Brain microvascular endothelial cell (primary cell): Measurements from ENCODE around the gene GPR146.
"Not testable (repeated sequence)": the region's sequence is repeated elsewhere in the genome, so short reads cannot be mapped to it uniquely, and the experiment has no call there.

Source experiments
- DNase-seq: peaks from one replicate; pipeline ENCODE4 v3.0.0-alpha.2; 2020
- H3K27ac ChIP-seq: fragments of 250-450 bp; sonication (Bioruptor Pico); 2 replicates; pipeline ENCODE4 v1.5.1; 2020; ENCODE audit warnings: mild to moderate bottlenecking, moderate library complexity
- H3K27me3 ChIP-seq: fragments of 250-450 bp; sonication (Bioruptor Pico); replicated peaks from 2 replicates; pipeline ENCODE4 v1.5.1; 2020; ENCODE audit warnings: mild to moderate bottlenecking
- H3K36me3 ChIP-seq: fragments of 250-450 bp; sonication (Bioruptor Pico); replicated peaks from 2 replicates; pipeline ENCODE4 v1.5.1; 2020; ENCODE audit warnings: mild to moderate bottlenecking
- H3K4me3 ChIP-seq: 2 replicates; pipeline ENCODE4 v1.5.1; 2011; ENCODE audit warnings: low read depth, mild to moderate bottlenecking, control low read depth, low read length, moderate library complexity
- in situ Hi-C: cut with HindIII; loops from 2 replicates; pipeline ENCODE4 v1.10.0; 2017; ENCODE audit warnings: low sequenced_read_pairs, low pct_ligation_motif_present
- TF ChIP-seq, protein P1 (sequence below): IDR thresholded peaks from 2 replicates; pipeline ENCODE4 v1.5.1; 2011; ENCODE audit warnings: low read depth, mild to moderate bottlenecking, moderate library complexity, low read length, control low read depth, inconsistent platforms; ENCODE audit errors: missing control alignments

The GPR146 gene

DNA sequence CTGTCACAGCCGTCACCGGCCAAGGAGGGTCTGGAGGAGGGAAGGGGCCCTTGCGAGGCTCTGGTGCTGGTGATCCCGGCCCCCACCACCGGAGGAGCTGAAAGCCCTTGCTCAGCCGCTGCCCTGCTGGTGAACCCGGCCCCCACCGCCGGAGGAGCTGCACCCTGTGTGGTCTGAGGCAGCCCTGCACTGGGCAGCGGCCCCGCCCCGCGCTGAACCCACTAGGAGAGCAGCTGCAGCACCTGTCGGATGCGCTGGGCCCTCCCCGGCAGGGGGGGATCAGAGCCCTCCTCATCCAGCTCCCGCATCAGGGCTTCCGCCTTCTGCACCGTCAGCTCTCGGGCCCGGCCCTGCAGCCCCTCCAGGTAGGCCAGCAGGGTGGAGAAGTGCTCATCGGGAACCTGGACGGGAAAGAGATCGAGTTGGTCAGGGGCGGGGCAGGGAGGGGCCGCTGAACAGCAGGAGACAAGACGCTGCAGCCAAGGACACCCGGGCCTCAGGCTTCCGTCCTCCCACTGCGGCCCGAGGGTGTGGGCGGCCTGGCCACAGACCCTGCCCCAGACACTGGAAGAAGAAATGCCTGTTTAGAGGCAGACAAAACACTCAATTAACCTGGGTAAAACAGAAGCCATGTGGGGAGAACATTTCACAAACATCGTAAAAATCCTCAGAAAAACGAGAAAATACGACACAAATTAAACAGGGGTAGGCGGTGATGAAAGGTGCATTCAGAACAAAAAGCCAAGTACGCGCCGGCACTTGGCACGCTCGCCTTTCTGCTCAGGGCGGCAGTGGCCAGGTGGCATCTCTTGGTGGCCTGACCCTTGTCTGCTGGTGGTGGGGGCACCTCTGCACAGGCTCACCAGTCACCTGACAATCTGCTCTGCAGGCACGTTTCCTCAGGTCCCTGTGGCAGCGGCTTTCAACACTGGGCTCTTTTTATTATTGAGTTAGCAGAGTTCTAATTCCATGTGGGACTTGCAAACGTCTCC is 46.6 kb upstream of the GPR146 start:
- Histone ChIP-seq H3K27ac (no peak overlapping the region), H3K27me3 (no peaks in the 10 kb centered on the region), H3K36me3 (no peaks in the 10 kb centered on the region), H3K4me3 (no peak overlapping the region)
- in situ Hi-C loops: no loop called here
- TF ChIP-seq, protein P1, sequence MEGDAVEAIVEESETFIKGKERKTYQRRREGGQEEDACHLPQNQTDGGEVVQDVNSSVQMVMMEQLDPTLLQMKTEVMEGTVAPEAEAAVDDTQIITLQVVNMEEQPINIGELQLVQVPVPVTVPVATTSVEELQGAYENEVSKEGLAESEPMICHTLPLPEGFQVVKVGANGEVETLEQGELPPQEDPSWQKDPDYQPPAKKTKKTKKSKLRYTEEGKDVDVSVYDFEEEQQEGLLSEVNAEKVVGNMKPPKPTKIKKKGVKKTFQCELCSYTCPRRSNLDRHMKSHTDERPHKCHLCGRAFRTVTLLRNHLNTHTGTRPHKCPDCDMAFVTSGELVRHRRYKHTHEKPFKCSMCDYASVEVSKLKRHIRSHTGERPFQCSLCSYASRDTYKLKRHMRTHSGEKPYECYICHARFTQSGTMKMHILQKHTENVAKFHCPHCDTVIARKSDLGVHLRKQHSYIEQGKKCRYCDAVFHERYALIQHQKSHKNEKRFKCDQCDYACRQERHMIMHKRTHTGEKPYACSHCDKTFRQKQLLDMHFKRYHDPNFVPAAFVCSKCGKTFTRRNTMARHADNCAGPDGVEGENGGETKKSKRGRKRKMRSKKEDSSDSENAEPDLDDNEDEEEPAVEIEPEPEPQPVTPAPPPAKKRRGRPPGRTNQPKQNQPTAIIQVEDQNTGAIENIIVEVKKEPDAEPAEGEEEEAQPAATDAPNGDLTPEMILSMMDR: no peak
- no peak for DNase-seq

DNA sequence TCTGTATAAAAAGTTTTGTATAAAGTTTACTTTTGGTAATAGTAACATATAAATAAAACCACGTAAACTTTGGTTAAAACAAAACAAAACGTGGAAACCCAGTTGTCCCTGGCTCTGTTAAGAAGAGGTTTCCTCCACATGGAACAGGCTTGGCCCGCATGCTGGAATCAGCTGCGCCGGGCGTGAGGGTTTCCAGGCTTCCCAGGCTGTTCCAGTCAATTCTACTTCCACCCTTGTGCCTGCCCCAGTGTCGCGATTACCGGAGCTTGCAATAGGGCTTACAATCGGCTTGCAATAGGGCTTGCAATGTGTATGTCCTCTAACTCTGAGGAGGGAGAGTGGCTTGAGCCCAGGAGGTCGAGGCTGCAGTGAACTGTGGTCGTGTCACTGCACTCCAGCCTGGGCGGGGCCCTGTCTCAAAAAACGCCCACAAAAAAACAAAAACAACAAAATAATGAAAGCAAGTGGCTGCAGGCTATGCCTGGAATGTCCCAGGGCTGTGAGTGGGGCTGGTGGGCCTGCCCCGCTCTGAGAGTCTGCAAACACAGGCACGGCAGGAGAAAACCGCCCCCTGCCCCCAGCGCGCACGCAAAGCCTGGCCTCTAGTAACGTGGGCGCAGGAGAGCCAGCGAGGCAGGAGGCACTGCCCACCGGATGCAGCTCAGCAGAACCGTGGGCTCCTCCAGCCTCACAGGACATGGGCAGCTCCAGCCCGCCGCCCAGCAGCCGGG is 45.0 kb upstream of the GPR146 start:
- Histone ChIP-seq H3K4me3 (no peak overlapping the region), H3K27me3 (no peaks in the 10 kb centered on the region), H3K36me3 (no peaks in the 10 kb centered on the region), H3K27ac (no peak overlapping the region)
- DNase-seq: no peak
- TF ChIP-seq, protein P1: no peak
- in situ Hi-C loops: no loop called here

DNA sequence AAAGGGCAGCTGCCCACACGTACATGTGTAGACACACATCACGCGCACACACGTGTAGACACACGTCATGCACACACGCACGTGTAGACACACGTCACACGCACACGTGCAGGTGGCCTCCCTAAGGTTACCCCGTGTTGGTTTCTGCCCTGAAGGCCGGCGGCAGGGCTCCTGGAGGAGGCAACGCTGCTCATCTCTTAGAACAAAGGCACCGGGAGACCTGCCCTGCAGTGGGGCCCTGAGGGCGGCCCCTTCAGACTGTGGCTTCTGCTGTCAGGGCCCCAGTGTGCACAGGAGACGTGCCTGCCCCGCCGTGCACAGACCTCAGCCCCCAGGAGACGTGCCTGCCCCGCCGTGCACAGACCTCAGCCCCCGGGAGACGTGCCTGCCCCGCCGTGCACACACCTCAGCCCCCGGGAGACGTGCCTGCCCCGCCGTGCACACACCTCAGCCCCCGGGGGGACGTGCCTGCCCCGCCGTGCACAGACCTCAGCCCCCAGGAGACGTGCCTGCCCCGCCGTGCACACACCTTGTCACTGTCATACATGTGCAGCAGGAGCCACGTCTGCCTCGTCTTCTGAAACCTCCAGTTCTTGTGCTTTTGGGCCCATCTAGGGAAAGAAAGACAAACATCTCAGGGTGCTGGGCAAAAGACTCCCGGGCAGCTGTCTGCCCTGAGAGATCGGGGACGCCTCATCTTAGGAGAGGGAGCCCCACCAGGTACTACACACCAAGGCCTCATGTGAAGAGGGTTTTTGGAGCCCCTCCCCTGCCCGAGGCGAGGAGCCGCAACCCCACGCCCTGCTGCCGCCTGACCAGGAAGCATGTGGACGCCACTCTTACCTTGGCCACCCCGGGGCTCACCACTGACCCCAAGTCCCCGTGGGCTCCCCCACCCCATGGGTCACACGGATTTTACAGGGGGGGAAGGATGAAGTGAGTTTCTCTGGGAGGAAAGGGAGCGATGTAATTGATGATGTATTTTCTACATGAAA is 44.1 kb upstream of the GPR146 start:
- Histone ChIP-seq H3K4me3 (no peak overlapping the region), H3K36me3 (no peaks in the 10 kb centered on the region)
- in situ Hi-C loops: no loop called here

DNA sequence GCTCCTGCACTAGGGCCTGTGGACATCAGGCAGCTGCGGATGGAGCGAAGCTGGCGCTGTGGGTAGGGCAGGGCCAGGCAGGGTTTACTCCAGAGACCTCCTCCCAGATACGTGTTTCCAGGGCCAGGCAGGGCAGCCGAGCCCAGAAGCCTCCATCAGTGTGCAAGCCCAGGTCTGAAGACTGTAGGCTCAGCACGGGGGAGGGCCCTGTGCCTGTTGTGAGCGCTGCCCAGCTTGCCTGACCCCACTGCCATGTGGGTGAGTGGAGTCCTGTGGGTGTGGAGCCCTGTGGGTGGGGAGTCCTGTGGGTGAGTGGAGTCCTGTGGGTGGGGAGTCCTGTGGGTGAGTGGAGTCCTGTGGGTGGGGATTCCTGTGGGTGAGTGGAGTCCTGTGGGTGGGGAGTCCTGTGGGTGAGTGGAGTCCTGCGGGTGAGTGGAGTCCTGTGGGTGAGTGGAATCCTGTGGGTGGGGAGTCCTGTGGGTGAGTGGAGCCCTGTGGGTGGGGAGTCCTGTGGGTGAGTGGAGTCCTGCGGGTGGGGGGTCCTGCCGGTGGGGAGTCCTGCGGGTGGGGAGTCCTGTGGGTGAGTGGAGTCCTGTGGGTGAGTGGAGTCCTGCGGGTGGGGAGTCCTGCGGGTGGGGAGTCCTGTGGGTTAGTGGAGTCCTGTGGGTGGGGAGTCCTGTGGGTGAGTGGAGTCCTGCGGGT is 43.1 kb upstream of the GPR146 start:
- H3K4me3 ChIP-seq, H3K27me3 ChIP-seq, DNase-seq, H3K36me3 ChIP-seq, in situ Hi-C loops, H3K27ac ChIP-seq: not testable (repeated sequence)

More for the DNA sequence above, 44.1 kb upstream of the GPR146 start:
- Histone ChIP-seq H3K27me3 (no peaks in the 10 kb centered on the region), H3K27ac (no peak overlapping the region)
- no peak for DNase-seq
- TF ChIP-seq, protein P1: no peak

DNA sequence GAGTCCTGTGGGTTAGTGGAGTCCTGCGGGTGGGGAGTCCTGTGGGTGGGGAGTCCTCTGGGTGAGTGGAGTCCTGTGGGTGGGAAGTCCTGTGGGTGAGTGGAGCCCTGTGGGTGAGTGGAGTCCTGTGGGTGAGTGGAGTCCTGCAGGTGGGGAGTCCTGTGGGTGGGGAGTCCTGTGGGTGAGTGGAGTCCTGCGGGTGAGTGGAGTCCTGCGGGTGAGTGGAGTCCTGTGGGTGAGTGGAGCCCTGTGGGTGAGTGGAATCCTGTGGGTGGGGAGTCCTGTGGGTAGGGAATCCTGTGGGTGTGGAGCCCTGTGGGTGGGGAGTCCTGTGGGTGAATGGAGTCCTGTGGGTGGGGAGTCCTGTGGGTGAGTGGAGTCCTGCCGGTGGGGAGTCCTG is 42.3 kb upstream of the GPR146 start:
- H3K4me3 ChIP-seq, H3K36me3 ChIP-seq, DNase-seq, H3K27me3 ChIP-seq, H3K27ac ChIP-seq, in situ Hi-C loops: not testable (repeated sequence)

DNA sequence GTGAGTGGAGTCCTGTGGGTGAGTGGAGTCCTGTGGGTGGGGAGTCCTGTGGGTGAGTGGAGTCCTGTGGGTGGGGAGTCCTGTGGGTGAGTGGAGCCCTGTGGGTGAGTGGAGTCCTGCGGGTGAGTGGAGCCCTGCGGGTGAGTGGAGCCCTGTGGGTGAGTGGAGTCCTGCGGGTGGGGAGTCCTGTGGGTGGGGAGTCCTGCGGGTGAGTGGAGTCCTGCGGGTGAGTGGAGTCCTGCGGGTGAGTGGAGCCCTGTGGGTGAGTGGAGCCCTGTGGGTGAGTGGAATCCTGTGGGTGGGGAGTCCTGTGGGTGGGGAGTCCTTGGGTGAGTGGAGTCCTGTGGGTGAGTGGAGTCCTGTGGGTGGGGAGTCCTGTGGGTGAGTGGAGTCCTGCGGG is 41.9 kb upstream of the GPR146 start:
- H3K27ac ChIP-seq, DNase-seq, H3K4me3 ChIP-seq, H3K27me3 ChIP-seq, H3K36me3 ChIP-seq, in situ Hi-C loops: not testable (repeated sequence)
